Measurements from ENCODE around the gene CCER1.

The CCER1 gene

GRCh38 chr12:90972226-90972625 is 17.2 kb upstream of the CCER1 start:
- TF ChIP-seq, protein P1, sequence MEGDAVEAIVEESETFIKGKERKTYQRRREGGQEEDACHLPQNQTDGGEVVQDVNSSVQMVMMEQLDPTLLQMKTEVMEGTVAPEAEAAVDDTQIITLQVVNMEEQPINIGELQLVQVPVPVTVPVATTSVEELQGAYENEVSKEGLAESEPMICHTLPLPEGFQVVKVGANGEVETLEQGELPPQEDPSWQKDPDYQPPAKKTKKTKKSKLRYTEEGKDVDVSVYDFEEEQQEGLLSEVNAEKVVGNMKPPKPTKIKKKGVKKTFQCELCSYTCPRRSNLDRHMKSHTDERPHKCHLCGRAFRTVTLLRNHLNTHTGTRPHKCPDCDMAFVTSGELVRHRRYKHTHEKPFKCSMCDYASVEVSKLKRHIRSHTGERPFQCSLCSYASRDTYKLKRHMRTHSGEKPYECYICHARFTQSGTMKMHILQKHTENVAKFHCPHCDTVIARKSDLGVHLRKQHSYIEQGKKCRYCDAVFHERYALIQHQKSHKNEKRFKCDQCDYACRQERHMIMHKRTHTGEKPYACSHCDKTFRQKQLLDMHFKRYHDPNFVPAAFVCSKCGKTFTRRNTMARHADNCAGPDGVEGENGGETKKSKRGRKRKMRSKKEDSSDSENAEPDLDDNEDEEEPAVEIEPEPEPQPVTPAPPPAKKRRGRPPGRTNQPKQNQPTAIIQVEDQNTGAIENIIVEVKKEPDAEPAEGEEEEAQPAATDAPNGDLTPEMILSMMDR (conservative IDR thresholded peaks at IDR 0.05; ENCODE audit: low read length), result no peak
- TF ChIP-seq EZH2phosphoT487 (IDR thresholded peaks at IDR 0.05; ENCODE audit: borderline replicate concordance), result no peak
- Histone ChIP-seq H3K4me2 (ENCODE audit: low read depth, low read length, poor library complexity, severe bottlenecking) (no peak overlapping the region), H3K27me3 (ENCODE audit: insufficient read depth, low read length, poor library complexity, severe bottlenecking) (no peaks in the 10 kb centered on the region), H3K4me3 (ENCODE audit: low read length, poor library complexity, severe bottlenecking) (no peak overlapping the region), H3F3A (ENCODE audit: low read depth) (no peaks in the 10 kb centered on the region), H2AFZ (ENCODE audit: low read length) (no peak overlapping the region), H3K9me2 (replicated peaks; ENCODE audit: low read depth, low read length) (no peaks in the 10 kb centered on the region), H3K36me3 (ENCODE audit: insufficient read depth, low read length) (no peaks in the 10 kb centered on the region), H3K9me3 (ENCODE audit: insufficient read depth, low read depth, low read length) (no peaks in the 10 kb centered on the region), H3K4me1 (ENCODE audit: insufficient read depth, low read length, poor library complexity, severe bottlenecking) (no peaks in the 10 kb centered on the region), H3K79me2 (ENCODE audit: insufficient read depth, low read length) (no peaks in the 10 kb centered on the region), H3K9ac (ENCODE audit: low read depth, low read length, poor library complexity, severe bottlenecking) (no peak overlapping the region), H4K20me1 (ENCODE audit: insufficient read depth, low read length, poor library complexity, severe bottlenecking) (no peaks in the 10 kb centered on the region)

- Histone ChIP-seq H3K9me2 (replicated peaks; ENCODE audit: low read depth, low read length) (no peaks in the 10 kb centered on the region), H3K4me3 (ENCODE audit: low read length, poor library complexity, severe bottlenecking) (no peak overlapping the region), H3K4me1 (ENCODE audit: insufficient read depth, low read length, poor library complexity, severe bottlenecking) (no peaks in the 10 kb centered on the region), H3K9ac (ENCODE audit: low read depth, low read length, poor library complexity, severe bottlenecking) (no peak overlapping the region), H3K9me3 (ENCODE audit: insufficient read depth, low read depth, low read length) (no peaks in the 10 kb centered on the region), H2AFZ (ENCODE audit: low read length) (no peak overlapping the region), H3F3A (ENCODE audit: low read depth) (no peaks in the 10 kb centered on the region), H4K20me1 (ENCODE audit: insufficient read depth, low read length, poor library complexity, severe bottlenecking) (no peaks in the 10 kb centered on the region), H3K36me3 (ENCODE audit: insufficient read depth, low read length) (no peaks in the 10 kb centered on the region), H3K4me2 (ENCODE audit: low read depth, low read length, poor library complexity, severe bottlenecking) (no peak overlapping the region), H3K79me2 (ENCODE audit: insufficient read depth, low read length) (no peaks in the 10 kb centered on the region), H3K27me3 (ENCODE audit: insufficient read depth, low read length, poor library complexity, severe bottlenecking) (no peaks in the 10 kb centered on the region)
- TF ChIP-seq, protein P1 (conservative IDR thresholded peaks at IDR 0.05; ENCODE audit: low read length), result no peak
- no peak for TF ChIP-seq EZH2phosphoT487 (IDR thresholded peaks at IDR 0.05; ENCODE audit: borderline replicate concordance)
These were observed 15.9 kb upstream of the CCER1 start for GRCh38 chr12:90970911-90971310.

DNA sequence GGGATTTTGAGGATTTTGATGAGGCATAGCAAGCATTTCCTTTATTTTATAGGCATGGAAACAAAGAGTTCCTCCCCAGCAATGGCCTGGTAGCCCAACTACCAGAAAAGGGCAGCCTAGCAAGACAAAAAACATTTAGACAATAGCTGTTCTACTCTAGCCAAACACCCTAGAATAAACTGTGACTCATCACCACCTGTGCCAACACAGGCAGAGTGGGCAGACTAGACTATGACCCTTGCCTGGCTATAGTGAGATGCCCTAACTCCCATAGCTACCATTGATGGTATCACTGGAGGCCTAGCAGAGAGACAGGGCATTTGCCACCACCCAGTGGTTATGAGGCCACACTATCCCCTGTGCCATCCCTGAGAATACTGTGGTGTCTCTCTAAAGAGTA is 15.5 kb upstream of the CCER1 start:
- no peaks in the 10 kb centered on the region for H3K4me1 ChIP-seq (ENCODE audit: insufficient read depth, low read length, poor library complexity, severe bottlenecking)
- no peak overlapping the region for H3K4me3 ChIP-seq (ENCODE audit: low read length, poor library complexity, severe bottlenecking)
- H3K9me3 ChIP-seq (ENCODE audit: insufficient read depth, low read depth, low read length), result no peaks in the 10 kb centered on the region
- no peaks in the 10 kb centered on the region for H4K20me1 ChIP-seq (ENCODE audit: insufficient read depth, low read length, poor library complexity, severe bottlenecking)
- no peaks in the 10 kb centered on the region for H3F3A ChIP-seq (ENCODE audit: low read depth)
- no peaks in the 10 kb centered on the region for H3K79me2 ChIP-seq (ENCODE audit: insufficient read depth, low read length)
- H3K9me2 ChIP-seq (replicated peaks; ENCODE audit: low read depth, low read length), result no peaks in the 10 kb centered on the region
- no peak overlapping the region for H2AFZ ChIP-seq (ENCODE audit: low read length)
- no peaks in the 10 kb centered on the region for H3K36me3 ChIP-seq (ENCODE audit: insufficient read depth, low read length)
- H3K4me2 ChIP-seq (ENCODE audit: low read depth, low read length, poor library complexity, severe bottlenecking), result no peak overlapping the region
- no peak overlapping the region for H3K9ac ChIP-seq (ENCODE audit: low read depth, low read length, poor library complexity, severe bottlenecking)
- no peak for TF ChIP-seq EZH2phosphoT487 (IDR thresholded peaks at IDR 0.05; ENCODE audit: borderline replicate concordance)
- TF ChIP-seq, protein P1 (conservative IDR thresholded peaks at IDR 0.05; ENCODE audit: low read length), result no peak
- H3K27me3 ChIP-seq (ENCODE audit: insufficient read depth, low read length, poor library complexity, severe bottlenecking), result no peaks in the 10 kb centered on the region

Measured in Loucy (cell line).